ENCODE results near the gene AFF2.

DNA sequence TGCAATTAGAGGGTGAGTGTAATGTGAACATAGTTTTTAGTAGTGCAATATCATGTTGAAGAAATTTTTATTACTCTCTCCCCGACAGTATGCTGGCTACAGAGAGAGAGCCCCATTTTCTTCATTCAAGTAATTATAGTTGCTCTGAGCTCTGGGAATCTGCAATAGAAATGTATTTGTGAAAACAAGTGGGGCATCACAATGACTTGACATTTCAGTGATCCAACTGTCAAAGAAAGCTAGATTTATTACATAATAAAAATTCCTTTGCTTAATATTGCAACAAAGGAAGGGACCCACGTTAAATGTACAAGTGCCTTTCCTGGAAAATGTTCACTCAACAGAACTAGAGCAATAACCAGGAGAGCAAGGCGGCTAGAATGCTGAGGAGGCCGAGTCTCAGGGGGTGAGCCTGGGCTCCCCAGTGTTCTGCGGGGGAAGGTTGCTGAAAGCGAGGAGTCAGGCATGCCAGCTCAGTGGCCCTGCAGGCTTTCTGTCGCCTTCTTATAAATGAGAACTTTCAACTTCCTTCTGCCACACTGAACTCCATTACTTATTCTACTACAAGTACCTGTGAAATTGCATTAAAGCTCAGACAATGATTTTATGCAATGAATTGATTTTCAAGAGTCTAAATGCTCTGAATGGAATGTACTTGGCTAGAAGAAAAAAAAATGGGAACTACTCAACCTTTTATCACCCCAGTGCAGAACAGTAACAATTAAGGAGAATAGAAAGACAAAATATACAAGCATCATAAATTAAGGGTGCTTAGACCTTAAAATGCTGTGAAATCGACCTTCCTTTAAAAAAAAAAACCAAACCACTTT, 476.4 kb downstream of the AFF2 start:
- TF ChIP-seq POLR2A (IDR thresholded peaks at IDR 0.05; ENCODE audit: low read length): no peak
- TF ChIP-seq GATA1 (IDR thresholded peaks at IDR 0.05; ENCODE audit: low read depth, low read length): no peak

Data from erythroblast (primary cell).